HG03060 (cell line): ENCODE data around the gene PIGT.

ENCODE experiments used
- ATAC-seq: cut with Tn5 transposase; IDR thresholded peaks from one replicate; pipeline ENCODE4 v1.9.1; 2021; ENCODE audit warnings: low read depth, moderate number of reproducible peaks; ENCODE audit not compliant: unreplicated experiment

The PIGT gene

DNA sequence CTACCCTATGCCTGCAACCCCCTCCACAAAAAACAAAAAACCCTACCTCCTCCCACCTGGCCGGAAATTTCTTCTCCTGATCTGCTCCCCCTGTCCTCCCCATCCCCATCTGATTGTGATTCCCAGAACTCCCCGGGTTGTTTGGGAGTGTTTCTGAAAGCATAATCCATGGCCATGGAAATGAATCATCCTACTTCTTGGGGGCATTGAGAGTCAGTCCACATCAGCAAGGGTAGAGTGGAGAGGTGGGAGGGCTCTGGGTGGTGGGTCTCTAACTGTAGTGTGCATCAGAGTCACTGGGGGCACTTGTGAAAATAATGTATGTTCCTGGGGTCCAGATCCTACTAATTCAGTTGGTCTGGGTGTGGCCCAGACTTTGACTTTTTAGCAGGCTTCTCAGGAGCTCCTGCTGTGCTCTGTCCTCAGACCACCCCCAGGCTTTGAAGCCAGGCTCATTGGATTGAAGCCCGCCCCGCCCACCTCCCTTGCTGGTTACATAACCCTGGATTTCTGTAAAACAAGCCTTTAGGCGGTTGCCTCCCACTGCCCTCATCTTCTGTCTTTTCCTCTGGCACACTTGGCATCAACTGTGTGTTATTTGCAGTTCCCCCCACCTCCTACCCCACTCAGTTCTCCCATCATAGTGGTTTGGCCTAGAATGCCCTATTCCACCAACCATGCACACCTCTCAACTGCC lies 10.5 kb downstream of the PIGT start:
- no peak for ATAC-seq

DNA sequence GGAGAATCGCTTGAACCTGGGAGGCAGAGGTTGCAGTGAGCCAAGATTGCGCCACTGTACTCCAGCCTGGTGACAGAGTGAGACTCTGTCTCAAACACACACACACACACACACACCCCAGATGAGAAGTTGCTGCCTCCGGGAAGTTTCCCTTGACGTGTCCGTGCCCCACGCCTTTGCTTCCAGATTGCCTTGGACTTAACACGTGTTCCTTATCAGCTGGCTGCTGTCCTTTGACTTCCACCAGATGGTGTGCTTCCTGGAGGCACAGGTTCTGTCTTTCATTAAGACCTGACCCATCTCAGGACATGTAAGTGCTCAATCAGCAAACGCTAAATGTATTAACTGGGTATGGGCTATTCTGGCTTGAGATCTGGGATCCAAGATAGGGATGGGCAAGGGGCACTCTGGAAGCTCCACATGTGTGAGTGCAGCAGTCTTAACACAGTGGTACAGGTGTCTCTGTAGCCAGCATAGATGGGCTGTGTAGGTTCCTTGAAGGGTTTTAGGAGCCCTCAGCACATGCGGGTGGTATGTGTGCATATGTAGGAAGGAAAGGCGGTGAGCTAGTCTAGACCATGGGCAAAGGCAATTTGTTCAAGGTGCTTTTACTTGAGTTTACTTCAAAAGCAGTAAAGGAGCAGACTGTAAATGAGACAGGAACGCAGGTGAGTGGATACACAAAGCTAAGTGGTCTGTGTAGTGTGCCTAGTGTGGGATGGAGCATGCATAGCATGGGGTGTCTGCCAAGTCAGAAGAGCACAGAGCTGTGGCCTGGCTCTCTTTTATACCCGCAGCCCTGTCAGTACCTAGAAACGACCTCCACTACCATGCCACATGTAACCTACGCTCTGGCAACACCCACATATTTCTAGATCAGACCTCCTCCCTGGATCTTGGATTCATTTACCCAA lies 11.6 kb downstream of the PIGT start:
- no peak for ATAC-seq

- no peak for ATAC-seq
Observed at GRCh38 chr20:45429618-45430017, 13.7 kb downstream of the PIGT start.

- ATAC-seq = peak; percentile 85
Observed at GRCh38 chr20:45432294-45432693, 16.4 kb downstream of the PIGT start.

GRCh38 chr20:45433316-45433715 lies 17.4 kb downstream of the PIGT start:
- no peak for ATAC-seq

GRCh38 chr20:45433976-45434375 lies 18.0 kb downstream of the PIGT start:
- ATAC-seq = no peak

- ATAC-seq = no peak
Observed at GRCh38 chr20:45436732-45437485, 21.0 kb downstream of the PIGT start.

- ATAC-seq = no peak
Observed at GRCh38 chr20:45440424-45440823, 24.5 kb downstream of the PIGT start.

- ATAC-seq = no peak
Observed at GRCh38 chr20:45440891-45441685, 25.1 kb downstream of the PIGT start.

- ATAC-seq = no peak
Observed at GRCh38 chr20:45441746-45442145, 25.8 kb downstream of the PIGT start.

- ATAC-seq = no peak
Observed at GRCh38 chr20:45444050-45444449, 28.1 kb downstream of the PIGT start.

DNA sequence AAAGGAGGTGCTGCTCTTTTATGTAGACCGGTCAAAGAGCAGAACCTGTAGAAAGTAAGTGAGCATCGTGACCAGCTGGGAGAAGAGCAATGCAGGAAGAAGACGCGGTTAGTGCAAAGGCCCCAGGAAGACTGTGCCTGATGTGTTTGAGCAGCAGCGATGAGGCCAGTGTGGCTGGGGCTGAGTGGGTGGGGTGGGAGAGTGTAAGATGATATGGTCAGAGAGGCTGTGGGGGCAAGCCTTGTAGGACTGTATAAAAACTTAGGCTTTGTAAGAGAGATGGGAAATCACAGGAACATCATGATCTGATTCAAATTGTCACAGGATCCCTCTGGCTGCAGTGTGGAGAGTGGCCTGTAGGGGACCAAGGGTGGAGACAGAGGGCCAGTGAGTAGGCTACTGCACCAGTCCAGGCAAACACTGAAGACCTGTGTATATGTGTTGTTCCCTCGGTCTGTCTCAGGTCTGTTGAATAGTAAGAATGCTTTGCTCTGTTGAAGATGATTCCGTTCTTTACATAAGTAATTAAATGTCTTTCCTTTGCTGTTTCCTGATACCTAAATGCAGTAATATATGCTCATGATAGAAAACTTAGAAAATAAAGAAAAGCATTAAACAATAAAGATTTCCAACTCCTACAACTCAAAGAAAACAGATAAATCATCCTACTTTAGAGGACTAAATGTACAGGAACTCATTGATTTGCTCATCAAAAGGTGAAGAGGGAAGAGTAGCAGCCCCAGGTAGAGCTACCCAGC lies 30.0 kb downstream of the PIGT start:
- ATAC-seq = no peak

DNA sequence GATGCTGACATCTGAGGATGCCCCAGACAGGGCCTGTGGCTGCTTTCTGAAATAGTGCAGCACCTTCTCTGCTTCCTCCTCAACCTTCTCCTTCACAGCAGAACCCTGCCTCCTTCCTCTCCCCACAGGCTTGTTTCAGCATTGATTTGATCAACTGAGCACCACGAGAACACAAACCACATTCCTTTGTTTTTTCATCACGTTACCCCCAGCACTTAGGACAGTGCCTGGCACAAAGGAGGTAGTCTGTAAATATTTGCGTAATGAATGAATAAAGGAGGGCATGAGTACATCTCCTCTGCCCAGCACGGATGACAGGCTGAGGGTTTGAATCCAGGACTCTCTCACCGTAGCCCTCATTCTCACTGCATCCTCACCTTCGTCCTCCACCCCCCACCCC lies 32.3 kb downstream of the PIGT start:
- no peak for ATAC-seq

DNA sequence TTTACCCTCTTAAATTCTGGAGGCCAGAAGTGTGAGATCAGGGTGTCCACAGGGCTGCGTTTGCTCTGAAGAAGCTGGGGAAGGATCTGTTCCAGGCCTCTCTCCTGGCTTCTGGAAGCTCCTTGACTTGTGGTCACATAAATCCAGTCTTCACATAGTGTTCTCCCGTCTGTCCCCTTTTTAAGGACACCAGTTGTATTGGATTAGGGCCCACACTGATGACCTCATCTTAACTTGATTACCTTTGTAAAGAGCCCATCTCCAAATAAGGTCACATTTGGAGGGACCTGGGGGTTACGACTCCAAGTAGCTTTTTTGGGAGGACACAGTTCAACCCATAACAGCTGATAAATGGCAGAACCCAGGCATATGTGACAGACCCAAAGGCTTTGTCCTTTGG lies 33.6 kb downstream of the PIGT start:
- ATAC-seq = no peak

GRCh38 chr20:45450097-45450818 lies 34.3 kb downstream of the PIGT start:
- ATAC-seq = no peak

DNA sequence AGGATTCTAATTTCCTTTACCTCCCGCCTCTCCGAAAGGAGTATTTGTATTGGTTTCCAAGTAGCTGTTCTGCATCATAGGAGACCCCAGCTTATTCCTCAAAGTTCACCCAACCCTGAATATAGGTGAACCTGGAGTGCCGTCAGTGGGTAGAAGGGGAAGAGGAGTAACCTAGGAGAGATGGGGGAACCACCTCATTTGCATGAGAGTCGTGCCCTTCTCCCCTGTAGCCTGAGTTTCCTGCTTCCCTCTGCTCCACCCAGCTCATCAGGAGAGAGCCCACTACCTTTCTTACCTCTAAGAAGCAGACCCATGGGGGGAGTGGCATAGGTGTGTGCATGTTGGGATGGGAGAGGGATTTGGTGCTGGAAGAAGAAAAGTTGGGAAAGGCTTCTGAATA lies 36.3 kb downstream of the PIGT start:
- ATAC-seq = no peak

GRCh38 chr20:45452772-45453691 lies 37.1 kb downstream of the PIGT start:
- no peak for ATAC-seq

GRCh38 chr20:45456632-45457031 lies 40.7 kb downstream of the PIGT start:
- no peak for ATAC-seq
